Adipocyte (in vitro differentiated cells): ENCODE results near the gene EMX2.

Source experiments
- DNase-seq: peaks from one replicate; pipeline ENCODE4 v3.0.0-alpha.2; 2015; ENCODE audit warnings: low read depth
- H3K27me3 ChIP-seq: replicated peaks from 2 replicates; pipeline ENCODE4 v1.7.0; 2013; ENCODE audit warnings: mild to moderate bottlenecking, low read length, moderate library complexity; ENCODE audit not compliant: control insufficient read depth, insufficient read depth
- H3K36me3 ChIP-seq: 2 replicates; pipeline ENCODE4 v1.7.0; 2013; ENCODE audit warnings: low read length, mild to moderate bottlenecking, moderate library complexity; ENCODE audit not compliant: control insufficient read depth, insufficient read depth, severe bottlenecking
- H3K4me1 ChIP-seq: 2 replicates; pipeline ENCODE4 v1.7.0; 2013; ENCODE audit warnings: mild to moderate bottlenecking, low read length, moderate library complexity; ENCODE audit not compliant: control insufficient read depth, insufficient read depth
- H3K4me3 ChIP-seq: 2 replicates; pipeline ENCODE4 v1.7.0; 2013; ENCODE audit warnings: mild to moderate bottlenecking, low read length, moderate library complexity
- H3K9ac ChIP-seq: 2 replicates; pipeline ENCODE4 v1.7.0; 2013; ENCODE audit warnings: mild to moderate bottlenecking, low read length, moderate library complexity
- H3K9me3 ChIP-seq: 2 replicates; pipeline ENCODE4 v1.7.0; 2013; ENCODE audit warnings: mild to moderate bottlenecking, low read length, moderate library complexity; ENCODE audit not compliant: control insufficient read depth

Gene EMX2

DNA sequence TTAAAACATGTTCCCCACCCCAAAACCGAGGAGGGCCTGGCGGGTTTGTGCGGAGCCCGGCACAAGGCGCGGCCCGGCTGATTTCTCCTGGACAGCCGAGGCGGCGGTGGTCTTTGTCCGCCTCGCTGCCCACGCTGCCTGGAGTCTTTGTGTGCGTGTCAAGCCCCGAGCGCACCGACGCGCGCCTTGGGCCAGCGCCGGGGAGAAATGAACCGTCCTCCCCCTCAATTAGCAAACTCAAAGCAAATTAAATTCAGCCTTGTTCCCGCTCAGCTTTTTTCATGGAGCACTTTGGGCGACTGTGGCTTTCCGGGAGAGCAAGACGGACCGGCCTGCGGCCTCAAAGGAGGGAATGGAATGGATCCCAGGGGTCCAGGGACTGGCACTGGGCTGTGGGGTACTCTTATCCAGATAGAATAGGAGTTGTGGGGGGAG is 4.1 kb downstream of the EMX2 start:
- Histone ChIP-seq H3K9ac (peak overlapping the region; percentile 96), H3K27me3 (no peaks in the 10 kb centered on the region), H3K9me3 (no peaks in the 10 kb centered on the region), H3K4me1 (peaks cover 17% of the 10 kb centered on the region), H3K36me3 (peaks cover 12% of the 10 kb centered on the region), H3K4me3 (peak overlapping the region; percentile 96)
- DNase-seq = no peak

GRCh38 chr10:117547016-117547715 is 4.6 kb downstream of the EMX2 start:
- peaks cover 21% of the 10 kb centered on the region for H3K4me1 ChIP-seq
- peak overlapping the region; percentile 96 for H3K9ac ChIP-seq
- no peaks in the 10 kb centered on the region for H3K9me3 ChIP-seq
- peaks cover 12% of the 10 kb centered on the region for H3K36me3 ChIP-seq
- H3K4me3 ChIP-seq = peak overlapping the region; percentile 96
- DNase-seq = no peak
- no peaks in the 10 kb centered on the region for H3K27me3 ChIP-seq

DNA sequence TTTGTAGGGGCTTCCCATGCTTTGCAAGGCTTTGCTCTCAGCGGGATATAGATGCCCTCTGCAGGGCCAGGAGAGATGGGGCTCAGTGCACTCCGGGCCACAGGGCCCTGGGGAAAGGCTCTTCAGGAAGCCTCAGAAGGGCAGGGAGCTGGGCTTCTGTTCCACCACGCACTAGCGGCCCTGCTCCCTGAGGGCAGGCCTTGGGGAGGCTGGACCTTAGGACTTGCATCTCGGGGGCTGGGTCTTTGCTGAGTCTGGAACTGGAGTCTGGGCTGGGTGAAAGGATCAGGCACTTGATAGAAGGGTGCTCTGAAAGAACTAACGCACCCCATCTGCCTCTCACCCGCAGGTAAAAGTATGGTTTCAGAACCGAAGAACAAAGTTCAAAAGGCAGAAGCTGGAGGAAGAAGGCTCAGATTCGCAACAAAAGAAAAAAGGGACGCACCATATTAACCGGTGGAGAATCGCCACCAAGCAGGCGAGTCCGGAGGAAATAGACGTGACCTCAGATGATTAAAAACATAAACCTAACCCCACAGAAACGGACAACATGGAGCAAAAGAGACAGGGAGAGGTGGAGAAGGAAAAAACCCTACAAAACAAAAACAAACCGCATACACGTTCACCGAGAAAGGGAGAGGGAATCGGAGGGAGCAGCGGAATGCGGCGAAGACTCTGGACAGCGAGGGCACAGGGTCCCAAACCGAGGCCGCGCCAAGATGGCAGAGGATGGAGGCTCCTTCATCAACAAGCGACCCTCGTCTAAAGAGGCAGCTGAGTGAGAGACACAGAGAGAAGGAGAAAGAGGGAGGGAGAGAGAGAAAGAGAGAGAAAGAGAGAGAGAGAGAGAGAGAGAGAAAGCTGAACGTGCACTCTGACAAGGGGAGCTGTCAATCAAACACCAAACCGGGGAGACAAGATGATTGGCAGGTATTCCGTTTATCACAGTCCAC is 5.4 kb downstream of the EMX2 start:
- Histone ChIP-seq H3K9ac (peak overlapping the region; percentile 96), H3K9me3 (no peaks in the 10 kb centered on the region), H3K4me3 (peak overlapping the region; percentile 96), H3K27me3 (no peaks in the 10 kb centered on the region), H3K36me3 (peaks cover 12% of the 10 kb centered on the region), H3K4me1 (peaks cover 29% of the 10 kb centered on the region)
- DNase-seq = no peak

- Histone ChIP-seq H3K27me3 (no peaks in the 10 kb centered on the region), H3K4me3 (no peak overlapping the region), H3K9ac (no peak overlapping the region), H3K9me3 (no peaks in the 10 kb centered on the region), H3K4me1 (peaks cover 30% of the 10 kb centered on the region), H3K36me3 (peaks cover 12% of the 10 kb centered on the region)
- DNase-seq = no peak
Observed at GRCh38 chr10:117549100-117549585, 6.6 kb downstream of the EMX2 start.

GRCh38 chr10:117550076-117550475 is 7.5 kb downstream of the EMX2 start:
- H3K36me3 ChIP-seq = peaks cover 12% of the 10 kb centered on the region
- DNase-seq = no peak
- peak overlapping the region; percentile 31 for H3K9ac ChIP-seq
- H3K27me3 ChIP-seq = no peaks in the 10 kb centered on the region
- no peaks in the 10 kb centered on the region for H3K9me3 ChIP-seq
- H3K4me3 ChIP-seq = no peak overlapping the region
- peaks cover 30% of the 10 kb centered on the region for H3K4me1 ChIP-seq

- Histone ChIP-seq H3K4me3 (no peak overlapping the region), H3K27me3 (no peaks in the 10 kb centered on the region), H3K36me3 (peaks cover 12% of the 10 kb centered on the region), H3K9me3 (no peaks in the 10 kb centered on the region), H3K4me1 (peaks cover 28% of the 10 kb centered on the region), H3K9ac (no peak overlapping the region)
- DNase-seq = no peak
Observed at GRCh38 chr10:117550599-117551329, 8.2 kb downstream of the EMX2 start.

- H3K4me3 ChIP-seq = peak overlapping the region; percentile 77
- no peaks in the 10 kb centered on the region for H3K9me3 ChIP-seq
- peak overlapping the region; percentile 83 for H3K9ac ChIP-seq
- no peak for DNase-seq
- peaks cover 21% of the 10 kb centered on the region for H3K4me1 ChIP-seq
- H3K36me3 ChIP-seq = peaks cover 12% of the 10 kb centered on the region
- no peaks in the 10 kb centered on the region for H3K27me3 ChIP-seq
Observed at GRCh38 chr10:117551330-117552155, 9.0 kb downstream of the EMX2 start.

- no peak for DNase-seq
Observed at GRCh38 chr10:117552156-117552631, 9.6 kb downstream of the EMX2 start.

GRCh38 chr10:117552701-117553141 is 10.2 kb downstream of the EMX2 start:
- Histone ChIP-seq H3K36me3 (peaks cover 12% of the 10 kb centered on the region), H3K4me1 (peaks cover 16% of the 10 kb centered on the region), H3K9me3 (no peaks in the 10 kb centered on the region), H3K9ac (peak overlapping the region; percentile 83), H3K4me3 (peak overlapping the region; percentile 77), H3K27me3 (no peaks in the 10 kb centered on the region)
- DNase-seq = no peak

More at GRCh38 chr10:117552156-117552631, 9.6 kb downstream of the EMX2 start:
- no peaks in the 10 kb centered on the region for H3K9me3 ChIP-seq
- peaks cover 20% of the 10 kb centered on the region for H3K4me1 ChIP-seq
- H3K4me3 ChIP-seq = peak overlapping the region; percentile 77
- H3K27me3 ChIP-seq = no peaks in the 10 kb centered on the region
- H3K9ac ChIP-seq = peak overlapping the region; percentile 83
- peaks cover 12% of the 10 kb centered on the region for H3K36me3 ChIP-seq

DNA sequence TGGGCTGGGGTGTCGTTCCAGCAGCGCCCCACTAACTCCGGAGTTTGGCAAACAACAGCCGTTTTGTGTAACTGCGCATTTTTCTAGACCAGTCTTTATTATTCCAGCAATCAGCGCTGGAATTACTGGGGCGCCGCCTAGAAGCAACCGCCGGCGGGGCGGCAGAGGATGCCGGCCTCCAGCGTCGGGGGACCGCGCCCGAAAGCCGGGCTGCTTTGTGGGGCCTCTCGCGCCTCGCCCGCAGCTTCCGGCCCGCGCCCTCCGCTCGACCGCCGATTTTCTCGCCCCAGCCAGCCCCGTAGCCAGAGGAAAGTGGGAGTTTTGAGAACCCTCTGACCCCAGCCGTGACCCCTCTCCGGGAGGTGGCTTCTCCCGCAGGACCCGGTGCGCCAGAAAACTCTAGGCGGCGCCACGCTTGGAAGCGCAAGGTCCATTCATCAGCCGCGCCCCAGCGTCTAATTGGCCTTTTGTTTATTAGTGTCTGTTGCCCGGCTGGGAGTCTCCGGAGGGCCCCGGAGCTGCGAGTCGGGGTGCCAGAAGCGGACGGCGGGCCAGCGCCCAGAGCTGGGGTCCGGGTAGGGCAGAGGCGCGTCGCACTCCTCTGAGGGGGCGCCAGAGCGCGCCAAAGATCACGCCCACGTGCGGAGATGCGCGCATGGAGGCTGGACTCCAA is 10.7 kb downstream of the EMX2 start:
- Histone ChIP-seq H3K4me1 (peaks cover 13% of the 10 kb centered on the region), H3K9ac (peak overlapping the region; percentile 83), H3K36me3 (peaks cover 8% of the 10 kb centered on the region), H3K27me3 (no peaks in the 10 kb centered on the region), H3K4me3 (peak overlapping the region; percentile 77), H3K9me3 (no peaks in the 10 kb centered on the region)
- no peak for DNase-seq
